K562 (cell line): ENCODE measurements around the gene CD19. TPM values are rescaled to one million over a fixed set of nuclear protein-coding genes. Genes with fewer than 3 reads are reported as not detected.

Experiments used
- ATAC-seq: fragments of 200-7000 bp; cut with Tn5 transposase; 3 replicates; pipeline ENCODE4 v1.9.1; 2020; ENCODE audit warnings: moderate library complexity
- BruUV-seq: library from RNA; stranded (reverse); fragments of 400-500 nt; replicated peaks from 2 replicates; lab custom pipeline; 2021; lab: Mats Ljungman, UMichigan
- CTCF ChIA-PET: fragments of 300-600 bp; formaldehyde crosslinking; extraction: SDS; loops from one replicate; lab custom pipeline; 2021; ENCODE audit warnings: low intra/inter-chr PET ratio; lab: Yijun Ruan, JAX
- POLR2A ChIA-PET: fragments of 300-600, 350-650 bp; sonication (Branson Sonifier 250); formaldehyde crosslinking; extraction: SDS; loops from one replicate; lab custom pipeline; 2021; ENCODE audit warnings: antibody characterized with exemption, inconsistent platforms; lab: Yijun Ruan, JAX
- DNase-seq, 4 experiments: peaks; one replicate each; pipeline versions ENCODE4 v3.0.0 to v3.0.0-alpha.2; 2011 to 2018; ENCODE audit warnings: low spot score in 3 of 4, mixed read lengths in 3 of 4; ENCODE audit errors: extremely low read depth in 1 of 4
- FAIRE-seq: peaks from 2 replicates; lab custom pipeline; 2011; peaks lifted over from hg19 to GRCh38; lab: Jason Lieb, UNC
- H2AFZ ChIP-seq: 2 replicates; pipeline ENCODE4 v1.6.0; 2011; ENCODE audit warnings: low read depth, low read length, control low read depth, inconsistent platforms
- H3K27ac ChIP-seq: fragments of 200-600 bp; 3 replicates; pipeline ENCODE4 v1.8.0; 2011; ENCODE audit warnings: low read depth, mild to moderate bottlenecking, control low read depth, inconsistent platforms, low read length, moderate library complexity, mixed read lengths; ENCODE audit errors: extremely low read depth
- H3K27me3 ChIP-seq, 2 experiments: fragments of 300-600 bp in 1 of 2; 2 replicates in 1 of 2; 3 replicates in 1 of 2; pipeline versions ENCODE4 v1.6.0 to v1.8.0; 2011; ENCODE audit warnings: inconsistent platforms in 2 of 2, low read length in 2 of 2, mild to moderate bottlenecking in 1 of 2, mixed read lengths in 1 of 2, moderate library complexity in 1 of 2; ENCODE audit not compliant: control insufficient read depth in 2 of 2, insufficient read depth in 2 of 2
- H3K36me3 ChIP-seq: fragments of 300-600 bp; 3 replicates; pipeline ENCODE4 v1.8.0; 2011; ENCODE audit warnings: mild to moderate bottlenecking, low read length, inconsistent platforms; ENCODE audit not compliant: control insufficient read depth, insufficient read depth
- H3K4me1 ChIP-seq, 2 experiments: fragments of 200-600 bp in 1 of 2; replicated peaks in 1 of 2; 2 replicates in 1 of 2; 3 replicates in 1 of 2; pipeline versions ENCODE4 v1.5.1 to v1.8.0; 2011; ENCODE audit warnings: inconsistent platforms in 2 of 2, low read length in 2 of 2, mild to moderate bottlenecking in 1 of 2, mixed read lengths in 1 of 2, moderate library complexity in 1 of 2; ENCODE audit not compliant: control insufficient read depth in 2 of 2, insufficient read depth in 2 of 2
- H3K4me2 ChIP-seq: 2 replicates; pipeline ENCODE4 v1.6.1; 2011; ENCODE audit warnings: low read length, control low read depth, inconsistent platforms, mixed read lengths; ENCODE audit not compliant: insufficient read depth
- H3K4me3 ChIP-seq: fragments of 200-600 bp; sonication (generic), shearing (Covaris generic); 2 replicates; pipeline ENCODE4 v1.5.1; 2016; ENCODE audit warnings: control low read depth, inconsistent platforms
- H3K79me2 ChIP-seq: fragments of 200-600 bp; 3 replicates; pipeline ENCODE4 v1.8.0; 2011; ENCODE audit warnings: low read length, inconsistent platforms; ENCODE audit not compliant: control insufficient read depth, insufficient read depth
- H3K9ac ChIP-seq, 2 experiments: 2 replicates each; pipeline versions ENCODE4 v1.6.0 to v1.6.1; 2011; ENCODE audit warnings: low read depth in 2 of 2, low read length in 2 of 2, control low read depth in 1 of 2, inconsistent platforms in 1 of 2, mild to moderate bottlenecking in 1 of 2, mixed read lengths in 1 of 2; ENCODE audit not compliant: insufficient read depth in 1 of 2
- H3K9me1 ChIP-seq: one replicate; pipeline ENCODE4 v1.6.0; 2011; ENCODE audit warnings: inconsistent platforms, mild to moderate bottlenecking, low read length, moderate library complexity; ENCODE audit not compliant: control insufficient read depth, insufficient read depth
- H3K9me3 ChIP-seq: replicated peaks from 2 replicates; pipeline ENCODE4 v1.5.1; 2011; ENCODE audit warnings: low read depth, low read length, inconsistent platforms; ENCODE audit not compliant: control insufficient read depth, insufficient read depth
- H4K20me1 ChIP-seq: replicated peaks from 2 replicates; pipeline ENCODE4 v1.6.1; 2011; ENCODE audit warnings: low read length, inconsistent platforms, mixed read lengths; ENCODE audit not compliant: control insufficient read depth, insufficient read depth
- EHMT2 ChIP-seq: fragments of 450-650 bp; IDR thresholded peaks from 2 replicates; pipeline ENCODE4 v1.6.1; 2018; ENCODE audit warnings: antibody characterized with exemption
- FOSL1 ChIP-seq: fragments of 200-800 bp; sonication (Bioruptor generic); conservative IDR thresholded peaks from 2 replicates; pipeline ENCODE4 v1.6.1; 2016; ENCODE audit warnings: missing genetic modification characterization, missing compliant biosample characterization
- JUN ChIP-seq, 2 experiments: sonication (generic) in 1 of 2; formaldehyde crosslinking in 1 of 2; IDR thresholded peaks; 2 replicates each; pipeline versions ENCODE4 v1.6.1 to v1.8.0; 2012 to 2022; ENCODE audit warnings: borderline replicate concordance in 2 of 2, mild to moderate bottlenecking in 2 of 2, improper control_type of control experiment in 1 of 2, low read depth in 1 of 2, low read length in 1 of 2, missing genetic modification reagents in 1 of 2
- JUND ChIP-seq, 2 experiments: IDR thresholded peaks; 2 replicates in 1 of 2; 3 replicates in 1 of 2; pipeline ENCODE4 v1.6.1; 2011; ENCODE audit warnings: borderline replicate concordance in 2 of 2, low read depth in 2 of 2, low read length in 2 of 2, improper control_type of control experiment in 1 of 2, missing biosample characterization in 1 of 2, missing genetic modification characterization in 1 of 2, missing genetic modification reagents in 1 of 2
- NFE2 ChIP-seq: IDR thresholded peaks from 2 replicates; pipeline ENCODE4 v1.6.1; 2014; ENCODE audit warnings: antibody characterized with exemption, low read depth
- REST ChIP-seq, 2 experiments: fragments of 450-650 bp; formaldehyde crosslinking in 1 of 2; IDR thresholded peaks; 2 replicates each; pipeline versions ENCODE4 v1.4.0 to v1.6.1; 2014 to 2020; ENCODE audit warnings: mild to moderate bottlenecking in 2 of 2, borderline replicate concordance in 1 of 2, low read depth in 1 of 2
- RFX5 ChIP-seq: IDR thresholded peaks from 2 replicates; pipeline ENCODE4 v1.6.1; 2011; ENCODE audit warnings: low read depth, mild to moderate bottlenecking, improper control_type of control experiment, low read length
- SREBF1 ChIP-seq: fragments of 150-350 bp; IDR thresholded peaks from 2 replicates; pipeline ENCODE4 v1.6.1; 2014; ENCODE audit warnings: antibody characterized with exemption, low read depth, low read length, borderline replicate concordance
- ZFX ChIP-seq: sonication (generic); formaldehyde crosslinking; IDR thresholded peaks from 2 replicates; pipeline ENCODE4 v1.8.0; 2022; ENCODE audit warnings: mild to moderate bottlenecking, missing genetic modification reagents, moderate library complexity
- ZNF512 ChIP-seq: IDR thresholded peaks from 2 replicates; pipeline ENCODE4 v1.6.1; 2016; ENCODE audit warnings: missing genetic modification characterization, missing compliant biosample characterization
- WGBS: fragments of 100-300 bp; shearing (Covaris generic); methylation state at CpG from one replicate; pipeline ENCODE4 v1.1.6; 2016; ENCODE audit warnings: low coverage, mixed read lengths; ENCODE audit not compliant: insufficient coverage; ENCODE audit errors: missing lambda C conversion rate; 5-methylcytosine and 5-hydroxymethylcytosine counted together
- in situ Hi-C: fragments of 300-500 bp; cut with MboI; formaldehyde crosslinking; loops from 4 replicates; pipeline ENCODE4 v1.15.0; 2018; ENCODE audit warnings: inconsistent platforms, mixed read lengths
- intact Hi-C: fragments of 100-400 bp; cut with micrococcal nuclease; formaldehyde crosslinking; loops from 2 replicates; pipeline ENCODE4 v1.14.2; 2022
- polyA plus RNA-seq, 8 experiments: library from polyadenylated mRNA; depleted of rRNA in 4 of 8; stranded (reverse) in 5 of 8; unstranded in 3 of 8; fragments of >200 nt; fragmentation: Nextera tagmentation in 2 of 8; fragmentation: Illumina TruSeq in 1 of 8; extraction: Ambion mirVana in 2 of 8; extraction: Trizol in 1 of 8; gene quantifications; 2 replicates each; pipeline versions ENCODE4 v1.2.1 to v1.2.3, GENCODE V29; 2011 to 2014; ENCODE audit warnings: inconsistent platforms in 1 of 8, missing spikeins in 1 of 8
- total RNA-seq, 7 experiments: library from RNA; depleted of rRNA in 6 of 7; stranded (reverse); fragments of >200 nt in 6 of 7; fragmentation: Illumina TruSeq in 2 of 7; extraction: Trizol in 2 of 7; gene quantifications; 2 replicates each; pipeline versions ENCODE4 v1.2.1 to v1.2.3, GENCODE V29; 2011 to 2021; ENCODE audit warnings: low replicate concordance in 1 of 7

CD19 gene
- total and polyA plus RNA-seq, 9 of the 15 experiments (the other 6 are each of a cell fraction or from before 2014, with no cell fraction given): 0.27 to 3.7 (median 2.0) TPM; not detected in 1

GRCh38 chr16:28935346-28935745 is 3.6 kb downstream of the CD19 start:
- peak overlapping the region; percentile 98 for H3K4me2 ChIP-seq
- CTCF ChIA-PET: no interaction called here
- peak; percentile 67 for TF ChIP-seq REST (IDR thresholded peaks at IDR 0.05; ENCODE audit: borderline replicate concordance)
- no peak for TF ChIP-seq REST (CRISPR knock-in tag; IDR thresholded peaks at IDR 0.05; ENCODE audit: low read depth)
- TF ChIP-seq JUN (IDR thresholded peaks at IDR 0.05; ENCODE audit: borderline replicate concordance, low read depth, low read length): peak; percentile 61; the same call in 1 of the 2 replicates
- no peak for TF ChIP-seq JUN (CRISPR knock-in tag; IDR thresholded peaks at IDR 0.05; ENCODE audit: borderline replicate concordance)
- TF ChIP-seq FOSL1 (tag): peak; percentile 65
- TF ChIP-seq JUND (IDR thresholded peaks at IDR 0.05; ENCODE audit: borderline replicate concordance, low read depth, low read length): peak; percentile 78
- TF ChIP-seq JUND (tag; IDR thresholded peaks at IDR 0.05; ENCODE audit: borderline replicate concordance, low read depth, low read length): peak; percentile 43; the same call in 1 of the 3 replicates
- TF ChIP-seq RFX5: no peak
- 0 out of 2 replicates have a peak, but pooled peaks have one; percentile 44 for TF ChIP-seq EHMT2
- no peak for TF ChIP-seq SREBF1
- TF ChIP-seq NFE2: 0 out of 2 replicates have a peak, but pooled peaks have one; percentile 18
- no peak for TF ChIP-seq ZFX (CRISPR knock-in tag)
- 0 out of 2 replicates have a peak, but pooled peaks have one; percentile 28 for TF ChIP-seq ZNF512

More at GRCh38 chr16:28935346-28935745, 3.6 kb downstream of the CD19 start:
- DNase-seq (peak in 2 of 4 experiments; percentile 42 to 51), FAIRE-seq (peak; percentile 72), ATAC-seq (no peak)
- H3K4me3 ChIP-seq: peak overlapping the region; percentile 48
- no TSS peak for BruUV-seq
- H3K27me3 ChIP-seq: no peaks in the 10 kb centered on the region
- peaks cover 9% of the 10 kb centered on the region for H3K79me2 ChIP-seq
- peaks cover 8 to 48% of the 10 kb centered on the region in 2 experiments; a peak in 4 of 5 replicates for H3K4me1 ChIP-seq
- H3K27ac ChIP-seq: no peak overlapping the region
- in situ Hi-C loops: loop anchor here (25.0 kb wide), 1 partner anchor 498 kb away; no protein-coding TSS in a partner anchor
- no peaks in the 10 kb centered on the region for H3K9me1 ChIP-seq
- intact Hi-C loops: loop anchor here (5.0 kb wide), 1 partner anchor 53 kb away; no protein-coding TSS in a partner anchor
- POLR2A ChIA-PET: interaction anchor here (0.6 kb wide), 2 partner anchors 72 to 616 kb away, joined by 3 read pairs; partner anchors contain the start of gene SH2B1
- WGBS: 58% methylated on average over 4 of the region's 4 CpGs
- H4K20me1 ChIP-seq: no peaks in the 10 kb centered on the region
- no peaks in the 10 kb centered on the region for H3K36me3 ChIP-seq
- no peaks in the 10 kb centered on the region for H3K9me3 ChIP-seq
- H3K9ac ChIP-seq: peak overlapping the region; percentile 68 to 70; a peak in 3 of 4 replicates
- H2AFZ ChIP-seq: no peak overlapping the region; the same call in 1 of the 2 replicates
